Stimulated activated CD4-positive, alpha-beta T cell treated with anti-CD3 and anti-CD28 coated beads, Interleukin-2, amount 100 ng/mL, for 48 hours (primary cell): Measurements from ENCODE around the gene ZNF423.
A peak's percentile ranks its signal among the peaks of the same experiment; 100 is the strongest.

Experiments
- DNase-seq, 2 donors: peaks; one replicate each; pipeline ENCODE4 v3.0.0-alpha.2; 2020

ZNF423 gene

GRCh38 chr16:49483251-49483650, 372.7 kb downstream of the ZNF423 start:
- no peak for DNase-seq

DNA sequence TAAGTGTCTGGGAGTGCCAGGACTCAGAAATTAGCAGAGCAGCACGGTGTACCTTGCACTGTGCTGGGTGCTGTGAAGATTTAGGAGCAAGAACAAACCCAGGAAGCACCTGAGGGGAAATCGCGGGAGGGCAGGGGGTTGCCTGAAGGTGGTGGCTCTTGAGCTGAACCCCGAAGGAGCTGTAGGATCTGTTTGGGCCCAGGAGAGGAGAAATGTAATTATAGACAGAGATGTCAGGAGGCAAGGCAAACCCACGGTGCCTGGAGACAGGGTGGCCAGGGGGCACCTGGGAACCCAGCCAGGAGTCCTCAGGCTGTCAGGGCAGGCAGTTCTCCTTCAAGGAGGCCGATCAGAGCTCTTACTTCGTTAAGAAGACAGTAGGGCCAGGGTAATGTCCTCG, 373.2 kb downstream of the ZNF423 start:
- no peak for DNase-seq

GRCh38 chr16:49478616-49479015, 377.3 kb downstream of the ZNF423 start:
- no peak for DNase-seq

DNA sequence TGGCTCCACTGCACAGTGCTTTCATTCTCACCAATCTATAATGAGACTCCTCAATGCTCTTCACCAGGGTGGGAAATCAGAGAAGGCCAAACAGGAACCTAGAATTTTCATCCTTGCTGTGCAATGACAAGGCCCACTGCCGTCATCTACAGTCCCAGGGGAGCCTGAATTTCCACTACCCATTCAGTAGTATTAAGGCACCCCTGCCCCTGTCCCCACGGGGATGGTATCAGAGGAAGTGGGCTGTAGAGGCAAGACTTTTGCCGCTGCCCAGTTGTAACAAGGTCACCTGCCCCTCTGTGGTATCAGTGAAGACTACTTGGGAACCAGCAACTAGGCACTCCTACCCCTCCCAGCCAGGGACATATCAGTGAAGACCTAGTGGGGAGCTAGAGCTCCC, 377.8 kb downstream of the ZNF423 start:
- no peak for DNase-seq

GRCh38 chr16:49477250-49477895, 378.5 kb downstream of the ZNF423 start:
- DNase-seq: no peak

GRCh38 chr16:49474741-49475140, 381.2 kb downstream of the ZNF423 start:
- no peak for DNase-seq

DNA sequence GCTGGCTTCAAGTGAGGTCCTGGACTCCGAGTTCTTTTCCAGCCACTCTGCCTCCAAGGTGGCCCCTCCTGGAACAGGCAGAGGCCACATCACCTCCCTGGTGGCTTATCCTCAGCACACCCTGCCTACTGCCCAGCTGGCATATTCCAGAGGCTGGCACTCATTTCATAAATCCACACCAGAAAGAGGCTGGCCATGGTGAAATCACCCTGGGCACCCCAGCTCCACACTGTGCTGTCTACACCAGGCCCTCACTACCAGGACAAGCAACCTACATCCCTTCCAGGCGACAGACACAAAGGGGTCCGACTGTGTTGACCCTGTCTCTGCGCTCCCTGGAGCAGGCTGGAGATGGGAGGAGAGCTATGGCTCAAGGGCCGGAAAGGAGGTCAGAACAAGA, 382.1 kb downstream of the ZNF423 start:
- no peak for DNase-seq

- DNase-seq: no peak
Measured at GRCh38 chr16:49473131-49473530, 382.8 kb downstream of the ZNF423 start.

DNA sequence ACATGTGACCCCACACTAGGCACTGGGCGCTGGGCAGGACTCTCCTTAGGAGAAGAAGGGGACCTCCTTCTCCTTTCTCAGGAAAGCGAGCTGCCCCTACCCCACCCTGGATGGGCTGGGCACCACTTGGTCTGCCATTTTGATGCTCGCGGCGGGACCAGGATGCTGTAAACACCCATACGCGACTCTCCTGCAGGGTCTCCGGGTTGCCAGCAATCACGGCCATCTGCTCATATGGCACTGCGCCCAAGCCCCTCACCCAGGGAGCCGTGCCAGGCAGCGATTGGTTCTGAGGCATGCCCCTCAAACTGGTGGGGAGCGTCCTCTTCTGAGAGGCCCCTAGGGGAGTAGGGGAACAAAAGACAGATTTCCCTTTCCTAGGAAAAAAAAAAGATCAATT, 383.3 kb downstream of the ZNF423 start:
- no peak for DNase-seq

DNA sequence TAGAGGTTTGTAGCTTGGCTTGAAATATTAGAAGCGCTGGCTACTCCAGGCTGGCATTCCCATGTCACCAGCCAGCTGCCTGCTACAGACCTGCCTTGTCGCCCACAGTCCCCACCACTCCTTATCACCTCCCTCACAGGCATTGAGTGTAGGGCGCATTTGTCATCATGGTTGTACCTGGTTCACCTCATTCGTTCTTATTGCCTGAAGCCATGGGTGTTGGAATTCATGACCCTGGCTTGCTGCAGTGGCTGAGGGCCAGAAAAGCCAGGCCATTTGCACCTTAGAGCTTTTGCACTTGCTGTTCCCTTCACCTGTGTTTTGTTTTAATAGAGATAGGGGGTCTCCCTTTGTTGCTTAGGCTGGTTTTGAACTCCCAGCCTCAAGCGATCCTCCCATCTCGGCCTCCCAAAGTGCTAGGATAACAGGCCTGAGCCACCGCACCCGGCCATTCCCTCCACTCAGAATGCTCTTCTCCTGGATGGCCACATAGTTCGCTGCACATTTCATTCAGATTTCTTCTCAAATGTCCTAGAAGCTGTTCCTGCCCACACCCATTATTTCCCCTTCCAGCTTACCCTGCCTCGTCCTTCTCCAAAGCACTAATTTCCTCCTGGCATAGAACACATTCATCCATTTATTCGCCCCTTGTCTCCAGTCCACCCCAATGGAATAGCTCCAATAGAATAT, 384.7 kb downstream of the ZNF423 start:
- DNase-seq: no peak

GRCh38 chr16:49470513-49470991, 385.4 kb downstream of the ZNF423 start:
- DNase-seq: no peak

DNA sequence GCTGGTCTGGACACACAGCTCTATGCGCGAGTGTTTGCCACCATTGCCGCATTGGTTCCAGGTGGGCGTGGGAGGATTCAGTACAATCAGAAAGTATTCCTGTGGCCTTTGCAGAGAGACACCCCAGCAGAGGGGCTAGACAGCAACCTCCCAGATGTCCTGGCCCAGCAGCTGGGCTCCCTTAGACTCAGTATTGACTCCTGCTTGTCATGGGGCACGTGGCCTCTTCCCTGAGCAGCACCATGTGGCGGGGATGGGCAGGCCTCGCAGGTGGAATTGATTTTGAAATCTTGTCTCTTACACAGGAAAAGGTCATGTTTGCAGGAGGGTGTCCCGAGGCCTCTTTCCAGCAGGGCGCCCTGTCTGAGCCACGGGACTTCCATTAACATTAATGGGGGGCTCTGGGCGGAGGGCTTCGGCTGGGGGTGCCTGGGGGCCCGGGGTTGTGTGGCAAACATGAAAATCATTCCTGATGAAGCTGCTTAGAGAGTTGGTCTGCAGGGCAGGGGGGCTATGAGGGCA, 385.9 kb downstream of the ZNF423 start:
- DNase-seq: no peak

- no peak for DNase-seq
Measured at GRCh38 chr16:49469311-49469670, 386.6 kb downstream of the ZNF423 start.

- no peak for DNase-seq
Measured at GRCh38 chr16:49468611-49469310, 387.2 kb downstream of the ZNF423 start.

- no peak for DNase-seq
Measured at GRCh38 chr16:49467540-49468372, 388.2 kb downstream of the ZNF423 start.

DNA sequence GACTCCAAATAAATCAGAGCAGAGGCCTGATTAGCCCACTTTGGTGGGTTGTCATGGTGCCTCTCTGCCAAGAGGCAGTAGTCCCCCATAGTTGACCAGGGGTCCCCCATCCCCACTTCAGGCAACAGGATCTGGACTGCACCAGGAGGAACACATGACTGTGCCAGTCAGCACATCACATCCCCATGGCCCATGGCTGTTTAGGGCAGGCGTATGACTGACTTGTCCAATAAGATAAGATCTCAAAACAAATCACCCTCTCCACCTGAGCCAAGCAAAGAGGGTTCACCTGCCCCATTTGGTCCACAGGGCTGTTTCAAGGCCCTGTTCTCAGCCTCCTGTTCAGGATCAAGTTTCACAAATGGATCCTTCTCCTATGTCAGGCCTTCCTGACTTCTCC, 389.0 kb downstream of the ZNF423 start:
- DNase-seq: no peak

- no peak for DNase-seq
Measured at GRCh38 chr16:49466529-49466831, 389.4 kb downstream of the ZNF423 start.

- no peak for DNase-seq
Measured at GRCh38 chr16:49465661-49466528, 390.0 kb downstream of the ZNF423 start.

DNA sequence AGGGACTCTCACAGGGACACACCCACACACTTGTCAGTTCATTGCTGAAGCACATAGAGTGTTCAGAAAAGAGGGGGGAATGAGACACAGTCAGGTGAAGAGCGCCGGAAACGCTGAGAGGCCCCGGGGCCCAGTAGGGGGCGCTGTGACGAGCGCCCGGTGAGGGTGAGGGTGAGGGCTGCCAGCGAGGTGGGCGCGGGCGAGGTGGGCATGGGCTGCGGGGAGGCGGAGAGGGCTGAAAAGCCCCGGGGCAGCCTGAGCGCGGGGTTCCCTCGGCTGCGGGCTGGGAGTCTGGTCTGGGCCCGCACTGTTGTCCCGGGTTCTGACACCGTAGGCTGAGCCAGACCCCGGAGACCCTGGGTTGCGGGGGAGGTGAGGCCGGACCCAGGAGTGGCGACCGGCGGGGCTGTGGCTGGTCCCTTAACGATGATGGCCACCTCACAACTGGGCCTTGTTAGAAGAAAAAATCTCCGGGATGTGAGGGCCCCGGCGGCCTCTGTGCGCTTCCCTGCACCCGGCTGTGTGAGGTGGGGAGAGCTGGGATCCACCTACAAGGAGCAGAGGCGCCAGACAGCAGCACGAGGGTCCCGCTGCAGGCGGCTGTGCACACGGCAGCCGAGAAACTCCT, 390.9 kb downstream of the ZNF423 start:
- DNase-seq: peak in 1 of 2 donors; percentile 29

GRCh38 chr16:49464093-49464492, 391.8 kb downstream of the ZNF423 start:
- DNase-seq: no peak

- DNase-seq: peak; percentile 25 to 48
Measured at GRCh38 chr16:49463529-49463928, 392.4 kb downstream of the ZNF423 start.

GRCh38 chr16:49462989-49463371, 392.9 kb downstream of the ZNF423 start:
- DNase-seq: no peak
